A673 (cell line): ENCODE data around the gene EOLA1.
"Not testable (repeated sequence)": the region's sequence is repeated elsewhere in the genome, so short reads cannot be mapped to it uniquely, and the experiment has no call there.

ENCODE experiments used
- CTCF ChIP-seq: fragments of 300-800, 200-600 bp; sonication (generic); conservative IDR thresholded peaks from 2 replicates; pipeline ENCODE4 v1.5.1; 2017; ENCODE audit warnings: low read depth, mild to moderate bottlenecking, antibody characterized with exemption, low read length, moderate library complexity, mixed read lengths
- EZH2 ChIP-seq: fragments of 200-600 bp; sonication (generic); IDR thresholded peaks from 2 replicates; pipeline ENCODE4 v1.6.1; 2017; ENCODE audit warnings: borderline replicate concordance, low read depth, mild to moderate bottlenecking, mixed read lengths, antibody characterized with exemption, low read length; ENCODE audit not compliant: poor library complexity, severe bottlenecking

- TF ChIP-seq CTCF, EZH2: not testable (repeated sequence)
These were observed 44.8 kb downstream of the EOLA1 start for GRCh38 chrX:149585631-149586030.
